SK-N-SH treated with all-trans-retinoic acid at 6 μM for 48 hours (cell line): ENCODE measurements around the gene PHKG2.

ENCODE experiments used
- ARNTL ChIP-seq: fragments of 450-650 bp; formaldehyde crosslinking; IDR thresholded peaks from 2 replicates; pipeline ENCODE4 v1.5.0; 2020; ENCODE audit warnings: low read depth, mild to moderate bottlenecking, moderate library complexity, borderline replicate concordance
- CSRNP3 ChIP-seq: fragments of 250-450 bp; sonication (Bioruptor Pico); IDR thresholded peaks from 2 replicates; pipeline ENCODE4 v1.5.1; 2021; ENCODE audit warnings: mild to moderate bottlenecking, moderate library complexity
- PATZ1 ChIP-seq: fragments of 250-450 bp; sonication (Bioruptor Pico); IDR thresholded peaks from 2 replicates; pipeline ENCODE4 v1.8.0; 2020; ENCODE audit warnings: mild to moderate bottlenecking, moderate library complexity, borderline replicate concordance
- POU6F1 ChIP-seq: fragments of 250-450 bp; sonication (Bioruptor Pico); IDR thresholded peaks from 2 replicates; pipeline ENCODE4 v1.8.0; 2021; ENCODE audit warnings: low read depth, mild to moderate bottlenecking, moderate library complexity, borderline replicate concordance
- PPARA ChIP-seq: fragments of 250-450 bp; sonication (Bioruptor Pico); IDR thresholded peaks from 2 replicates; pipeline ENCODE4 v1.5.0; 2020; ENCODE audit warnings: mild to moderate bottlenecking, borderline replicate concordance
- RARB ChIP-seq: fragments of 250-450 bp; sonication (Bioruptor Pico); IDR thresholded peaks from 2 replicates; pipeline ENCODE4 v1.8.0; 2021; ENCODE audit warnings: mild to moderate bottlenecking, moderate library complexity
- ZFP30 ChIP-seq: fragments of 450-650 bp; formaldehyde crosslinking; IDR thresholded peaks from 2 replicates; pipeline ENCODE4 v1.5.0; 2022; ENCODE audit warnings: mild to moderate bottlenecking, moderate library complexity
- ZNF8 ChIP-seq: fragments of 450-650 bp; formaldehyde crosslinking; IDR thresholded peaks from 2 replicates; pipeline ENCODE4 v1.5.0; 2020; ENCODE audit warnings: mild to moderate bottlenecking, moderate library complexity

GRCh38 chr16:30747799-30748633 is at the start of gene PHKG2:
- TF ChIP-seq CSRNP3 (no peak), ZNF8 (CRISPR knock-in tag) (no peak), POU6F1 (CRISPR knock-in tag) (no peak), PATZ1 (CRISPR knock-in tag) (no peak), ZFP30 (CRISPR knock-in tag) (no peak), RARB (CRISPR knock-in tag) (no peak), ARNTL (CRISPR knock-in tag) (no peak), PPARA (CRISPR knock-in tag) (no peak)
